GM13976 (cell line): Measurements from ENCODE around the gene PRRX2.
A peak's percentile ranks its signal among the peaks of the same experiment; 100 is the strongest.

ENCODE experiments used
- DNase-seq: peaks from one replicate; pipeline ENCODE4 v3.0.0; 2012; ENCODE audit warnings: low spot score
- CTCF ChIP-seq: IDR thresholded peaks from 2 replicates; pipeline ENCODE4 v1.5.1; 2012; ENCODE audit warnings: borderline replicate concordance, mild to moderate bottlenecking; ENCODE audit not compliant: insufficient read depth; ENCODE audit errors: extremely low read depth, missing control alignments, control extremely low read depth
- in situ Hi-C: fragments of 300-500 bp; cut with MboI; formaldehyde crosslinking; loops from one replicate; pipeline ENCODE4 v1.12.0; 2022; ENCODE audit warnings: low sequenced_read_pairs, mixed read lengths, inconsistent platforms; ENCODE audit not compliant: unreplicated experiment

Gene PRRX2

GRCh38 chr9:129665389-129665775, at the start of gene PRRX2:
Gene PRRX2 (plus strand): TSS chr9:129665647. CDS start chr9:129665868, 221 bp downstream.
- TF ChIP-seq CTCF, result no peak
- in situ Hi-C loops, result no loop called here
- DNase-seq, result peak; percentile 65

- in situ Hi-C loops, result loop anchor here (10.0 kb wide), 1 partner anchor 482 kb away; no protein-coding TSS in a partner anchor
- peak; percentile 19 for TF ChIP-seq CTCF
- peak; percentile 45 for DNase-seq
These were observed 48.3 kb upstream of the PRRX2 start for GRCh38 chr9:129617167-129617566.

DNA sequence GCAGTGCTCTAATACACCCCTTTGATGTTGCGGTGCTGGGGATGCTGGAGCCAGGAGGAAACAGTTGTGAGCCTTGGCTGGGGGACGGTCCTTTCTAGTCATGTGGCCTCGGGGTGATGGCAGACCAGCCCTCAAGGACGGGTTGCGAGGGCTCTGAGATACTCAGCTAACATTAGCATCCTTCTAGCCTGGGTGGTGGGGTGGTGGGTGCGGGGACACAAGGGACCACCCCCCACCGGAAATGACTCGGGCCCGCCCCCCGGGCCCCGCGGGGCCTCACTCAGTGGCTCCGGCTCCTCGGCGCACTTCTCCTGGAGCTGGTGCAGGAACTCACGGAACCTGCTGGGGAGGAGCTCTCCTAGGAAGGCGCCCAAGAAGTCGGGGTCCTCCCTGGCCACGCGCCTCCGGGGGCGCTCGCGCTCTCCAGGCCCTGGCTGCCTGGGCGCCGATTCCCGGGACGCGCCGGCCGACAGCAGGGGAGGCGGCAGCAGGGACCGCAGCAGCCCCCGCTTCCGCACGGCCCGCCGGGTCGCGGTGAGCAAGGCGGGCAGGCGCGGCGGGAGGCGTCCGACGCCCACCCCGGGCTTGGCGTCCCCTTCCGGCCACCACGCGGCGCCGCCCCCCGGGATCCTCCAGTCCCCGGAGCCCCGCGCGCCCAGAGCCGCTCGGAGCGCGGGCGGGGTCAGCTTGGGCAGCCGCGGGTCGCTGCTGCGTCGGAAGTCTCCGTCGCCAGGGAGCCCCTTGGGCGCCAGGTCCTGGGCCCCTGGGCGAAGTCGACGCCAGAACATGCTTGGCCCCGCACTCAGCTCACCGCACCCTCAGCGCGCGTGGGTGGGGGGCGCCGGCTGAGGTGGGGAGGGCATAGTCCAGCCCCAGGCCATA, 45.4 kb upstream of the PRRX2 start:
- in situ Hi-C loops, result loop anchor here (10.0 kb wide), 1 partner anchor 485 kb away; no protein-coding TSS in a partner anchor
- DNase-seq, result peak; percentile 49
- no peak for TF ChIP-seq CTCF

DNA sequence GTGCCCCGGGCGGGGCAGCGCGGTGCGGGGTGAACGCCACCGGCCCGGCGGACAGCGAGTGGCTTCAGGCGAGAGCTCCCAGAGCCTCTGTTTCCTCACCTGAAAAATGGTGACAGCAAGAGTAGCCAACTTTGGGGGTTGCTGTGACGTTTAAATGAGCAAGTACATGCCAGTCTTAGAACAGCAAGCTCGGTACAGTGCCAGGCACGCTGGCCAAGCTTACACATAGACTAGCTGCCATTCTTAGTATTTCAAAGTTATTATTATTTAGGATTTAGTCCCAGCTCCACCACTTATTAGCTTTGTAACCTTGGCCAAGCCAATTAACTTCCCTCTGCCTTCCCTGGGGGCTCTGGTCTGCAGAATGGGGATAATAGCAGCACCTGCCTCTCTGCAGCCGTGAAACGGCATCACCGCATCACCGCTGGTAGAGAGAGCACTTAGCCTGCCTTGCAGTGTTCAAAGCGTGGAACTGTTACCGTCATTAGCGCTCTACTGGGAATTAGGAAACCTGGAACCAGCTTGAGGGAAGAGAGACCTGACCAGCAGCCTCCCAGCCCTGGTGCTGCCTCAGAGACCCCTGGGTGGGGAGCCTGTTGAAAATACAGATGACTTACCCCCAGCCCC, 44.7 kb upstream of the PRRX2 start, which contains the start of gene C9orf50:
TSS of gene C9orf50 (minus strand) at position 433 of the 627 bp plus-strand sequence. CDS start 527 bp downstream, outside the sequence.
- no peak for DNase-seq
- in situ Hi-C loops, result no loop called here
- TF ChIP-seq CTCF, result no peak

DNA sequence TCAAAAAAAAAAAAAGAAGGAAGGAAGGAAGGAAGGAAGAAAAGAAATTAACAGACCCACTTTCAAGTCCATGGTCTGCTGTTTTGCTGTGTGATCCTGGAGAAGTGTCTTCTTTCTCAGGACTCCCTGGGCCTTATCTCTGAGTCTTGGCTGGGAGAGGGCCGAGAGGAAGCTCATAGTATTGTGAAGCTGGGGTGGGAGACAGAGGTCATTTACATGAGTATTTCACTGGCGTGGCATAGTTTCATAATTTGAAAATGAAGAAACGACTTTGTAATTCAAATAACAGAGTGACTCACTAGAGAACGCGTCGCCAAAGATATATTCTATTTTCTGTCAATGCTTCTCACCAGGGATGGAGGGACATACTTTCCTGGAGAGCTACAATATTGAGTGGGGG, 42.1 kb upstream of the PRRX2 start:
- in situ Hi-C loops, result no loop called here
- no peak for DNase-seq
- no peak for TF ChIP-seq CTCF

- in situ Hi-C loops, result no loop called here
- DNase-seq, result peak; percentile 78
- peak; percentile 72 for TF ChIP-seq CTCF
These were observed 41.2 kb upstream of the PRRX2 start for GRCh38 chr9:129624168-129624759.
